GM19240 (cell line): Measurements from ENCODE around the gene FIGN.

Experiments
- DNase-seq: peaks from one replicate; pipeline ENCODE4 v3.0.0; 2011; ENCODE audit warnings: low spot score; ENCODE audit not compliant: insufficient read length

The FIGN gene

GRCh38 chr2:163565192-163565591 is 170.6 kb downstream of the FIGN start:
- no peak for DNase-seq

GRCh38 chr2:163564236-163564635 is 171.6 kb downstream of the FIGN start:
- DNase-seq = no peak

- DNase-seq = no peak
Observed at GRCh38 chr2:163563336-163563735, 172.5 kb downstream of the FIGN start.

- no peak for DNase-seq
Observed at GRCh38 chr2:163558251-163559021, 177.4 kb downstream of the FIGN start.

- no peak for DNase-seq
Observed at GRCh38 chr2:163556511-163556910, 179.3 kb downstream of the FIGN start.

- DNase-seq = no peak
Observed at GRCh38 chr2:163554864-163555263, 180.9 kb downstream of the FIGN start.

GRCh38 chr2:163553601-163554000 is 182.2 kb downstream of the FIGN start:
- no peak for DNase-seq

- DNase-seq = no peak
Observed at GRCh38 chr2:163552758-163553157, 183.1 kb downstream of the FIGN start.

- DNase-seq = no peak
Observed at GRCh38 chr2:163551616-163552373, 184.0 kb downstream of the FIGN start.

- DNase-seq = no peak
Observed at GRCh38 chr2:163548970-163549369, 186.8 kb downstream of the FIGN start.
